LNCaP clone FGC (cell line): ENCODE results near the gene TAS2R60.

Experiments
- DNase-seq: peaks from one replicate; pipeline ENCODE4 v3.0.0-alpha.2; 2011; ENCODE audit warnings: low read depth
- H3K4me3 ChIP-seq: 2 replicates; pipeline ENCODE4 v1.5.1; 2011; ENCODE audit warnings: mild to moderate bottlenecking, low read depth, low read length, control low read depth
- CTCF ChIP-seq: IDR thresholded peaks from 2 replicates; pipeline ENCODE4 v1.5.1; 2012; ENCODE audit warnings: mild to moderate bottlenecking; ENCODE audit not compliant: control insufficient read depth, insufficient read depth; ENCODE audit errors: extremely low read depth

Gene TAS2R60

GRCh38 chr7:143455491-143455890 is 12.2 kb downstream of the TAS2R60 start:
- DNase-seq = no peak
- no peak overlapping the region for H3K4me3 ChIP-seq
- no peak for TF ChIP-seq CTCF

DNA sequence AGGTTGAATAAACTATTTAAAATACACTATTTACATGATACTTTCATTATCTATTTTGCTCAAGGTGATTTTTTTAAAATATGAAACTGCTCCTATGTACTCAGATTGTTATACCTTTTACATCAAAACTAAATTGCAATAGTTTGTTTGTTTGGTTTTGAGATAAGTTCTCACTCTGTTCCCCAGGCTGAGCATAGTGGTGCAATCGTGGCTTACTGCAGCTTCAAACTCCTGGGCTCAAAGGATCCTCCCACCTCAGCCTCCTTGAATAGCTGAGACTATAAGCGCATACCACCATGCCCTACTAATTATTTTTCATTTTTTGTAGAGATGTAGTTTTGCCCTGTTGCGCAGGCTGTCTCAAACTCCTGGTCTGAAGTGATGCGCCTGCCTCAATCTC is 12.7 kb downstream of the TAS2R60 start:
- H3K4me3 ChIP-seq = no peak overlapping the region
- no peak for TF ChIP-seq CTCF
- no peak for DNase-seq

DNA sequence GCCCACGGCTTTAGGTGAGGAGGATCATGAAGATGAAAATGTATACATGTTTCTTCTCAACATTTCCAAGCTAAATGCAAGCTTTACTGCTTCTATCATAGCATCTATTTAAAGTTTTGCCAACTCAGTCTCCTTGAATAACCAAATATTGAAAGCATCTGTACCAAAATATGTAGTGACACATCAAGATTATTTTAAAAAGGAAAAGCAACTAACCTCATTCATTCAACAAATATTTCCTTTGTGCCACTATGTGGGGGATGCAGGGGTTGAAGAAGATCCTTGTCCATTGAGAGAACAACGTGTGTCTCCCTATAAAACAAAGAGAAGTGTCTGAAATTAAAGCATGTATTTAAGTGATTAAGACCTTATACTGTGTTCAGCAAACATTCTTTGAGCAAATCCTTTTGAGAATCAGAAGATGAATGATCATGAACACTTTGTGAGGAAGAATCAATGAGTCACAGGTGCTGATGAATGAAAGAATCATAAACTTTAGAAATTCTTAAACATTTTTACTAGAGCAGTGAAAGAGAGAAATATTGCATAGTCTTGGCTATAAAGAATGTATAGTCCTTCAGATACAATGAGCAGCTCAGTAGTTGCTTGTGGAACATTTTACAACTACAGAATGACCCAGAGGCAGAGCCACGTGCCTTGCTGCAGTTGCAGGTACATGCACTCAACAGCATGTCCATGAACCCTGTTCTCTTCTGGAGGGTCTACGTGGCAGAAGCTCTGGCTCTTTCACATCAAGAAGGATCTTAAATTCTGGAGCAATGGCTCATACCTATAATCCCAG is 13.9 kb downstream of the TAS2R60 start:
- H3K4me3 ChIP-seq = no peak overlapping the region
- no peak for DNase-seq
- no peak for TF ChIP-seq CTCF

DNA sequence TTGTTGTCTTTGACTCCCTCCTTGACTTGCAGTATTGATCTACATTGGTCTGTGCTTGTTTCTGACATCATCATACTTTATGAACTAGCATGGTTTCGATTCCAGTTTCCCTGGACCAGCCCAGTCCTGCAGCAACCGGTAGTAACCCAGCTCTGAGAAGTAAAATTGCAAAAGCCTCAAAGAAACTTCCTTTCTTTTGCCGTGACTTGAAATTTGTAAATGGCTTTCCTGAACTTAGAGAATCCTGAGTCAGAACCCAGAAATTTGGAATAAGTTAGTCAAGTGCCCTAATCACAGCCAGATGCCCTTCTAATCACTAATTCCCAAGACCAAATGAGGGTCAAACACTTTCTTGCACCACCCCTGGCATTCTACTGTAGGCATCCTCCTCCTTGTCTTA is 15.0 kb downstream of the TAS2R60 start:
- TF ChIP-seq CTCF = no peak
- no peak overlapping the region for H3K4me3 ChIP-seq
- no peak for DNase-seq

- H3K4me3 ChIP-seq = no peak overlapping the region
- DNase-seq = no peak
- TF ChIP-seq CTCF = no peak
These were observed 15.4 kb downstream of the TAS2R60 start for GRCh38 chr7:143458681-143459080.

DNA sequence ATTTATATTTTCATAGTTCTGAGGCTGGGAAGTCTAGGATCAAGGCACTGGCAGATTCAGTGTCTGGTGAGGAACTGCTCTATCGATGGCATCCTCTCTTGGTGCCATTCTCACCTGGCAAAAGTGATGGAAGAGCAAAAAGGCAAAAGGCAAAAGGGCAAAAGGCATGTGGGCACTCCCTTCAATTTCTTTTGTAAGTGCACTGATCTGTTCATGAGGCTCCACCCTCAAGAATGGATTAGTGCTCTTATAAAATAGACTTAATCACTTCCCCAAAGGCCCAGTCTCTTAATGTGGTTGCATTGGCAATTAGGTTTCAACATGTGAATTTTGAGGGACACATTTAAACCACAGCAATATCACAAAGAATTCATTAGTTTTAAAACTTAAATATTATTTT is 16.1 kb downstream of the TAS2R60 start:
- no peak for DNase-seq
- H3K4me3 ChIP-seq = no peak overlapping the region
- no peak for TF ChIP-seq CTCF
